ENCODE data around the gene PPIL1. TPM values are rescaled to one million over a fixed set of nuclear protein-coding genes. Genes with fewer than 3 reads are reported as not detected.

PPIL1 gene
- total RNA-seq, 4 donors from 2014 or later, result 17.5 to 31.6 (median 20.9) TPM

GRCh38 chr6:36862848-36863382, 11.7 kb downstream of the PPIL1 start:
- TF ChIP-seq CTCF (IDR thresholded peaks at IDR 0.05), result no peak
- DNase-seq (ENCODE audit: low spot score), result no peak
- ATAC-seq (ENCODE audit: low FRiP score), result no peak

- DNase-seq (ENCODE audit: low spot score) (no peak), ATAC-seq (ENCODE audit: low FRiP score) (no peak)
- TF ChIP-seq CTCF (IDR thresholded peaks at IDR 0.05), result no peak
These were observed 12.3 kb downstream of the PPIL1 start for GRCh38 chr6:36862164-36862847.

- DNase-seq (ENCODE audit: low spot score) (no peak), ATAC-seq (ENCODE audit: low FRiP score) (no peak)
- TF ChIP-seq CTCF (IDR thresholded peaks at IDR 0.05), result no peak
These were observed 14.5 kb downstream of the PPIL1 start for GRCh38 chr6:36860126-36860525.

- ATAC-seq (ENCODE audit: low FRiP score), result peak; percentile 87
- DNase-seq (ENCODE audit: low spot score), result no peak
These were observed 16.1 kb downstream of the PPIL1 start for GRCh38 chr6:36858407-36858981.

GRCh38 chr6:36857325-36857724, 17.3 kb downstream of the PPIL1 start:
- no peak for ATAC-seq (ENCODE audit: low FRiP score)
- DNase-seq (ENCODE audit: low spot score), result no peak
- TF ChIP-seq CTCF (IDR thresholded peaks at IDR 0.05), result no peak

More at GRCh38 chr6:36858407-36858981, 16.1 kb downstream of the PPIL1 start:
- TF ChIP-seq CTCF (IDR thresholded peaks at IDR 0.05), result no peak

- DNase-seq (ENCODE audit: low spot score), result no peak
- ATAC-seq (ENCODE audit: low FRiP score), result no peak
- TF ChIP-seq CTCF (IDR thresholded peaks at IDR 0.05), result no peak
These were observed 18.3 kb downstream of the PPIL1 start for GRCh38 chr6:36856277-36856676.

- TF ChIP-seq CTCF (IDR thresholded peaks at IDR 0.05), result no peak
- DNase-seq (ENCODE audit: low spot score) (no peak), ATAC-seq (ENCODE audit: low FRiP score) (no peak)
These were observed 18.9 kb downstream of the PPIL1 start for GRCh38 chr6:36855750-36856149.

Measured in omental fat pad (tissue), 4 donors.